Smooth muscle cell of the brain vasculature (primary cell): ENCODE measurements around the gene OTUD7B.

Experiments
- DNase-seq: peaks from one replicate; pipeline ENCODE4 v3.0.0-alpha.2; 2012; ENCODE audit warnings: low read depth, low spot score

OTUD7B gene

GRCh38 chr1:149917571-149918144 lies 92.9 kb downstream of the OTUD7B start, which contains the start of gene SV2A:
Gene SV2A, minus strand, starts transcription at chr1:149917844. Its CDS starts 4,004 bp downstream, at chr1:149913840.
- DNase-seq, result no peak

- DNase-seq, result no peak
Observed at GRCh38 chr1:149916898-149917252, 93.7 kb downstream of the OTUD7B start.

GRCh38 chr1:149916193-149916897 lies 94.2 kb downstream of the OTUD7B start:
- DNase-seq, result no peak

GRCh38 chr1:149915429-149916192 lies 94.9 kb downstream of the OTUD7B start:
- DNase-seq, result no peak

- no peak for DNase-seq
Observed at GRCh38 chr1:149914545-149914944, 96.0 kb downstream of the OTUD7B start.

- DNase-seq, result no peak
Observed at GRCh38 chr1:149906570-149907075, 103.9 kb downstream of the OTUD7B start.

GRCh38 chr1:149903836-149904491 lies 106.6 kb downstream of the OTUD7B start:
- DNase-seq, result no peak

- DNase-seq, result peak; percentile 81
Observed at GRCh38 chr1:149899460-149900284, 110.9 kb downstream of the OTUD7B start, which contains the start of gene BOLA1. Gene BOLA1, plus strand, starts transcription at chr1:149899568. Its CDS starts 492 bp downstream, at chr1:149900060.

GRCh38 chr1:149896575-149896974 lies 114.0 kb downstream of the OTUD7B start:
- no peak for DNase-seq

GRCh38 chr1:149888999-149889289 lies 121.6 kb downstream of the OTUD7B start:
- DNase-seq, result no peak

GRCh38 chr1:149888247-149888998 lies 122.1 kb downstream of the OTUD7B start:
- peak; percentile 70 for DNase-seq
